ENCODE results near the gene COG2. TPM values are rescaled to one million over a fixed set of nuclear protein-coding genes. Genes with fewer than 3 reads are reported as not detected.

Gene COG2
- total RNA-seq, 2 donors from 2014 or later, result 42.0 to 53.8 TPM

- H3K9ac ChIP-seq (ENCODE audit: low read depth in 2 of 2, low read length in 2 of 2), result no peak overlapping the region
- no peak overlapping the region for H3K27ac ChIP-seq
- peaks cover 14% of the 10 kb centered on the region for H3K36me3 ChIP-seq
- TF ChIP-seq CTCF (IDR thresholded peaks at IDR 0.05), result no peak
- H3K27me3 ChIP-seq, result no peaks in the 10 kb centered on the region
- no peaks in the 10 kb centered on the region for H3K4me1 ChIP-seq
- intact Hi-C loops (cut with DNase I), result no loop called here
- no peak for DNase-seq
- no peak overlapping the region for H3K4me3 ChIP-seq
- no peaks in the 10 kb centered on the region for H3K9me3 ChIP-seq
Measured at GRCh38 chr1:230681599-230681998, 39.3 kb downstream of the COG2 start.

GRCh38 chr1:230682274-230682673 is 40.0 kb downstream of the COG2 start:
- Histone ChIP-seq H3K27me3 (no peaks in the 10 kb centered on the region), H3K4me1 (no peaks in the 10 kb centered on the region), H3K4me3 (no peak overlapping the region), H3K9ac (ENCODE audit: low read depth in 2 of 2, low read length in 2 of 2) (no peak overlapping the region), H3K36me3 (peaks cover 14% of the 10 kb centered on the region), H3K27ac (no peak overlapping the region), H3K9me3 (no peaks in the 10 kb centered on the region)
- intact Hi-C loops (cut with DNase I), result no loop called here
- no peak for TF ChIP-seq CTCF (IDR thresholded peaks at IDR 0.05)
- DNase-seq, result no peak

- TF ChIP-seq CTCF (IDR thresholded peaks at IDR 0.05), result no peak
- no peak for DNase-seq
- Histone ChIP-seq H3K9me3 (no peaks in the 10 kb centered on the region), H3K4me1 (no peaks in the 10 kb centered on the region), H3K27me3 (no peaks in the 10 kb centered on the region), H3K27ac (no peak overlapping the region), H3K4me3 (no peak overlapping the region), H3K36me3 (peaks cover 16% of the 10 kb centered on the region), H3K9ac (ENCODE audit: low read depth in 2 of 2, low read length in 2 of 2) (no peak overlapping the region)
- intact Hi-C loops (cut with DNase I), result no loop called here
Measured at GRCh38 chr1:230682882-230683610, 40.8 kb downstream of the COG2 start.

GRCh38 chr1:230684146-230684545 is 41.9 kb downstream of the COG2 start:
- H3K27ac ChIP-seq, result no peak overlapping the region
- no peak overlapping the region for H3K9ac ChIP-seq (ENCODE audit: low read depth in 2 of 2, low read length in 2 of 2)
- H3K4me1 ChIP-seq, result no peaks in the 10 kb centered on the region
- no peak overlapping the region for H3K4me3 ChIP-seq
- no peaks in the 10 kb centered on the region for H3K9me3 ChIP-seq
- no peak for DNase-seq
- peaks cover 10% of the 10 kb centered on the region for H3K36me3 ChIP-seq
- intact Hi-C loops (cut with DNase I), result no loop called here
- no peak for TF ChIP-seq CTCF (IDR thresholded peaks at IDR 0.05)
- no peaks in the 10 kb centered on the region for H3K27me3 ChIP-seq

GRCh38 chr1:230684998-230685397 is 42.7 kb downstream of the COG2 start:
- intact Hi-C loops (cut with DNase I), result no loop called here
- DNase-seq, result no peak
- H3K36me3 ChIP-seq, result peaks cover 16% of the 10 kb centered on the region

More at GRCh38 chr1:230684998-230685397, 42.7 kb downstream of the COG2 start:
- no peak overlapping the region for H3K4me3 ChIP-seq
- no peaks in the 10 kb centered on the region for H3K9me3 ChIP-seq
- no peak for TF ChIP-seq CTCF (IDR thresholded peaks at IDR 0.05)
- H3K9ac ChIP-seq (ENCODE audit: low read depth in 2 of 2, low read length in 2 of 2), result no peak overlapping the region
- H3K27ac ChIP-seq, result no peak overlapping the region
- H3K4me1 ChIP-seq, result no peaks in the 10 kb centered on the region
- H3K27me3 ChIP-seq, result no peaks in the 10 kb centered on the region

Data from colonic mucosa (tissue), 4 donors.